ENCODE results near the gene ADD3. TPM values are rescaled to one million over a fixed set of nuclear protein-coding genes. Genes with fewer than 3 reads are reported as not detected.

ADD3 gene
- total and polyA plus RNA-seq, 11 donors = 28.8 to 659 (median 97.1) TPM

GRCh38 chr10:110168601-110169481 is 161.1 kb downstream of the ADD3 start:
- intact Hi-C loops (cut with DNase I) = loop anchor here in 1 of 10 donors (5.0 kb wide), 1 partner anchor 38 kb away; the partner anchor contains the start of gene MXI1
- DNase-seq = peak in 2 of 5 donors; percentile 25 to 47

GRCh38 chr10:110169586-110169985 is 161.8 kb downstream of the ADD3 start:
- Histone ChIP-seq H3K36me3 (no peaks in the 10 kb centered on the region), H3K4me3 (no peak overlapping the region), H3K27ac (peak overlapping the region in 4 of 12 donors; percentile 38 to 83 (median 77)), H3K27me3 (peaks cover 0 to 41% (median 0%) of the 10 kb centered on the region in 9 donors), H3K9me3 (no peaks in the 10 kb centered on the region), H3K4me1 (peaks cover 5 to 31% (median 26%) of the 10 kb centered on the region in 12 donors)
- intact Hi-C loops (cut with DNase I) = loop anchor here in 1 of 10 donors (5.0 kb wide), 1 partner anchor 38 kb away; the partner anchor contains the start of gene MXI1
- DNase-seq = no peak
- TF ChIP-seq POLR2A (IDR thresholded peaks at IDR 0.05) (no peak), CTCF (IDR thresholded peaks at IDR 0.05) (no peak)
- ATAC-seq = no peak
- WGBS, 4 donors = 24 to 58% (median 45%) methylated on average over 1 of the region's 1 CpG

More at GRCh38 chr10:110168601-110169481, 161.1 kb downstream of the ADD3 start:
- ATAC-seq = peak; percentile 33 to 82 (median 67)
- no peaks in the 10 kb centered on the region for H3K9me3 ChIP-seq
- H3K27me3 ChIP-seq = peaks cover 0 to 41% (median 0%) of the 10 kb centered on the region in 9 donors
- no peaks in the 10 kb centered on the region for H3K36me3 ChIP-seq
- WGBS, 4 donors = 8 to 20% (median 10%) methylated on average over 9 to 10 of the region's 10 CpGs
- H3K27ac ChIP-seq = peak overlapping the region in 8 of 12 donors; percentile 15 to 72 (median 48)
- H3K4me3 ChIP-seq = peak overlapping the region in 5 of 12 donors; percentile 7 to 23 (median 21)
- TF ChIP-seq CTCF (IDR thresholded peaks at IDR 0.05) (no peak), POLR2A (IDR thresholded peaks at IDR 0.05) (no peak)
- peaks cover 5 to 31% (median 26%) of the 10 kb centered on the region in 12 donors for H3K4me1 ChIP-seq

- H3K27ac ChIP-seq = peak overlapping the region; percentile 41 to 83 (median 66)
- ATAC-seq = peak; percentile 61 to 83 (median 66)
- peaks cover 0 to 41% (median 0%) of the 10 kb centered on the region in 9 donors for H3K27me3 ChIP-seq
- intact Hi-C loops (cut with DNase I) = loop anchor here in 3 of 10 donors (2.0 to 5.0 kb wide), 3 partner anchors 37 to 40 kb away; partner anchors contain the start of gene MXI1 (in 1 of the 3)
- peaks cover 5 to 35% (median 26%) of the 10 kb centered on the region in 12 donors for H3K4me1 ChIP-seq
- no peaks in the 10 kb centered on the region for H3K36me3 ChIP-seq
- peak overlapping the region in 1 of 12 donors; percentile 10 for H3K4me3 ChIP-seq
- peak in 3 of 5 donors; percentile 41 to 70 (median 49) for DNase-seq
- H3K9me3 ChIP-seq = no peaks in the 10 kb centered on the region
- 16 to 26% (median 20%) methylated on average over 10 to 13 of the region's 13 CpGs for WGBS, 4 donors
- TF ChIP-seq CTCF (IDR thresholded peaks at IDR 0.05) (no peak), POLR2A (IDR thresholded peaks at IDR 0.05) (no peak)
These were observed 162.6 kb downstream of the ADD3 start for GRCh38 chr10:110170142-110170971.

Measured in heart left ventricle (tissue), 16 donors.